HepG2 (cell line): Measurements from ENCODE around the gene KIF2C. TPM values are rescaled to one million over a fixed set of nuclear protein-coding genes. Genes with fewer than 3 reads are reported as not detected.
A peak's percentile ranks its signal among the peaks of the same experiment; 100 is the strongest.

Experiments
- BRF2 ChIP-seq: sonication (generic); formaldehyde crosslinking; IDR thresholded peaks from 2 replicates; pipeline ENCODE4 v1.8.1; 2022; ENCODE audit warnings: mild to moderate bottlenecking, missing genetic modification reagents
- CSRNP1 ChIP-seq: sonication (generic); formaldehyde crosslinking; IDR thresholded peaks from 2 replicates; pipeline ENCODE4 v1.8.1; 2023; ENCODE audit warnings: mild to moderate bottlenecking, missing genetic modification reagents
- ELF4 ChIP-seq: sonication (generic); formaldehyde crosslinking; IDR thresholded peaks from 2 replicates; pipeline ENCODE4 v1.5.0; 2020; ENCODE audit warnings: missing genetic modification reagents, mild to moderate bottlenecking, moderate library complexity, borderline replicate concordance
- HMGXB3 ChIP-seq: sonication (generic); formaldehyde crosslinking; IDR thresholded peaks from 2 replicates; pipeline ENCODE4 v1.4.0; 2020; ENCODE audit warnings: missing genetic modification reagents, borderline replicate concordance
- HOXA7 ChIP-seq: sonication (generic); formaldehyde crosslinking; IDR thresholded peaks from 2 replicates; pipeline ENCODE4 v1.8.1; 2022; ENCODE audit warnings: mild to moderate bottlenecking, missing genetic modification reagents, moderate library complexity
- KDM2A ChIP-seq: sonication (generic); formaldehyde crosslinking; IDR thresholded peaks from 2 replicates; pipeline ENCODE4 v1.4.0; 2020; ENCODE audit warnings: low read depth, missing genetic modification reagents, borderline replicate concordance
- MTA3 ChIP-seq: sonication (generic); formaldehyde crosslinking; IDR thresholded peaks from 2 replicates; pipeline ENCODE4 v1.4.0; 2020; ENCODE audit warnings: missing genetic modification reagents
- PHF21A ChIP-seq: sonication (generic); formaldehyde crosslinking; IDR thresholded peaks from 2 replicates; pipeline ENCODE4 v1.5.0; 2020; ENCODE audit warnings: mild to moderate bottlenecking, missing genetic modification reagents
- POLR2A ChIP-seq, 2 experiments: IDR thresholded peaks; 2 replicates each; pipeline ENCODE4 v1.6.1; 2011; ENCODE audit warnings: low read depth in 2 of 2, low read length in 2 of 2, mild to moderate bottlenecking in 1 of 2, moderate library complexity in 1 of 2; ENCODE audit not compliant: insufficient read depth in 1 of 2
- RNF2 ChIP-seq: fragments of 450-650 bp; conservative IDR thresholded peaks from 2 replicates; pipeline ENCODE4 v1.6.1; 2016; ENCODE audit warnings: low read depth
- SMARCC2 ChIP-seq: fragments of 450-650 bp; IDR thresholded peaks from 2 replicates; pipeline ENCODE4 v1.6.1; 2017; ENCODE audit warnings: antibody characterized with exemption, mild to moderate bottlenecking
- SP1 ChIP-seq, 2 experiments: fragments of 450-650 bp in 1 of 2; sonication (generic) in 1 of 2; formaldehyde crosslinking in 1 of 2; IDR thresholded peaks; 2 replicates each; pipeline versions ENCODE4 v1.4.0 to v1.6.1; 2016 to 2020; ENCODE audit warnings: missing genetic modification reagents in 1 of 2
- WIZ ChIP-seq: sonication (generic); formaldehyde crosslinking; IDR thresholded peaks from 2 replicates; pipeline ENCODE4 v1.5.1; 2020; ENCODE audit warnings: mild to moderate bottlenecking, missing genetic modification reagents
- XRCC5 ChIP-seq: fragments of 200-400 bp; formaldehyde crosslinking; optimal IDR thresholded peaks from 2 replicates; pipeline ENCODE3; 2017; ENCODE audit warnings: mild to moderate bottlenecking, low read length
- ZNF232 ChIP-seq: sonication (generic); formaldehyde crosslinking; IDR thresholded peaks from 2 replicates; pipeline ENCODE4 v1.4.0; 2020; ENCODE audit warnings: missing genetic modification reagents, borderline replicate concordance
- ZNF274 ChIP-seq: sonication (generic); formaldehyde crosslinking; IDR thresholded peaks from 2 replicates; pipeline ENCODE4 v1.5.1; 2020; ENCODE audit warnings: mild to moderate bottlenecking, missing genetic modification reagents
- ZNF30 ChIP-seq: sonication (generic); formaldehyde crosslinking; IDR thresholded peaks from 2 replicates; pipeline ENCODE4 v1.5.0; 2020; ENCODE audit warnings: mild to moderate bottlenecking, missing genetic modification reagents
- ZNF460 ChIP-seq: sonication (generic); formaldehyde crosslinking; IDR thresholded peaks from 2 replicates; pipeline ENCODE4 v1.5.1; 2020; ENCODE audit warnings: missing genetic modification reagents, mild to moderate bottlenecking, borderline replicate concordance
- ZNF510 ChIP-seq: sonication (generic); formaldehyde crosslinking; IDR thresholded peaks from 2 replicates; pipeline ENCODE4 v1.4.0; 2020; ENCODE audit warnings: low read depth, mild to moderate bottlenecking, missing genetic modification reagents
- ZNF678 ChIP-seq: sonication (generic); formaldehyde crosslinking; IDR thresholded peaks from 2 replicates; pipeline ENCODE4 v1.4.0; 2020; ENCODE audit warnings: mild to moderate bottlenecking, missing genetic modification reagents
- ZNF790 ChIP-seq: sonication (generic); formaldehyde crosslinking; IDR thresholded peaks from 2 replicates; pipeline ENCODE4 v1.8.0; 2022; ENCODE audit warnings: missing genetic modification reagents, mild to moderate bottlenecking, borderline replicate concordance
- ZNF878 ChIP-seq: sonication (generic); formaldehyde crosslinking; IDR thresholded peaks from 2 replicates; pipeline ENCODE4 v1.8.1; 2023; ENCODE audit warnings: mild to moderate bottlenecking, missing genetic modification reagents, moderate library complexity
- polyA plus RNA-seq, 8 experiments: library from polyadenylated mRNA; depleted of rRNA in 3 of 8; stranded (reverse) in 7 of 8; unstranded in 1 of 8; fragments of >200 nt; fragmentation: Illumina TruSeq in 4 of 8; extraction: Trizol in 4 of 8; gene quantifications; 2 replicates each; pipeline versions ENCODE4 v1.2.1 to v1.2.3, GENCODE V29; 2011 to 2016; ENCODE audit warnings: low read depth in 4 of 8, missing spikeins in 1 of 8, mixed read lengths in 1 of 8; ENCODE audit not compliant: insufficient read depth in 1 of 8
- total RNA-seq, 5 experiments: library from RNA; depleted of rRNA; stranded (reverse); fragments of >200 nt; fragmentation: Illumina TruSeq; extraction: Trizol; gene quantifications; 2 replicates each; pipeline ENCODE4 v1.2.3, GENCODE V29; 2016; ENCODE audit warnings: low read depth in 1 of 5

KIF2C gene
- total and polyA plus RNA-seq, 2 of the 13 experiments (the other 11 are each of a cell fraction or from before 2014, with no cell fraction given): 29.7 to 53.7 TPM

GRCh38 chr1:44739307-44740178 lies at the start of gene KIF2C (continued):
- TF ChIP-seq ELF4 (CRISPR knock-in tag): 0 out of 2 replicates have a peak, but pooled peaks have one; percentile 83
- TF ChIP-seq ZNF30 (CRISPR knock-in tag): no peak
- TF ChIP-seq CSRNP1 (CRISPR knock-in tag): peak; percentile 96
- peak; percentile 87; the same call in 1 of the 2 replicates for TF ChIP-seq BRF2 (CRISPR knock-in tag)
- no peak for TF ChIP-seq ZNF678 (CRISPR knock-in tag)
- TF ChIP-seq ZNF460: no peak
- no peak for TF ChIP-seq SMARCC2
- peak; percentile 84 to 91 for TF ChIP-seq POLR2A (IDR thresholded peaks at IDR 0.05; ENCODE audit: insufficient read depth in 1 of 2, low read depth in 2 of 2, low read length in 2 of 2)
- TF ChIP-seq HMGXB3 (CRISPR knock-in tag): no peak
- 0 out of 2 replicates have a peak, but pooled peaks have one; percentile 59 for TF ChIP-seq ZNF232 (CRISPR knock-in tag)
- TF ChIP-seq ZNF274 (CRISPR knock-in tag): peak; percentile 71
- no peak for TF ChIP-seq HOXA7 (CRISPR knock-in tag)
- peak; percentile 16 for TF ChIP-seq XRCC5
- TF ChIP-seq ZNF790 (CRISPR knock-in tag): no peak
- TF ChIP-seq SP1 (IDR thresholded peaks at IDR 0.05): no peak
- peak; percentile 80; the same call in 1 of the 2 replicates for TF ChIP-seq SP1 (CRISPR knock-in tag; IDR thresholded peaks at IDR 0.05)
- no peak for TF ChIP-seq RNF2
- TF ChIP-seq PHF21A (CRISPR knock-in tag): peak; percentile 65; the same call in 1 of the 2 replicates
- TF ChIP-seq KDM2A: peak; percentile 77
- TF ChIP-seq ZNF510: 0 out of 2 replicates have a peak, but pooled peaks have one; percentile 31
- TF ChIP-seq MTA3 (CRISPR knock-in tag): no peak
- TF ChIP-seq WIZ: peak; percentile 25; the same call in 1 of the 2 replicates
- peak; percentile 78; the same call in 1 of the 2 replicates for TF ChIP-seq ZNF878 (CRISPR knock-in tag)
